Spleen (tissue), 11 donors: Measurements from ENCODE around the gene CACNB1. TPM values are rescaled to one million over a fixed set of nuclear protein-coding genes. Genes with fewer than 3 reads are reported as not detected.

Source experiments
- DNase-seq: peaks from one replicate; pipeline ENCODE4 v3.0.0-alpha.2; 2020
- H3K27ac ChIP-seq, 8 donors: fragments of 200-600 bp; sonication (generic) in 7 of 8; 1 replicate in 4 of 8; 2 replicates in 4 of 8; pipeline versions ENCODE4 v1.5.0 to v1.8.0; 2016 to 2021; ENCODE audit warnings: inconsistent platforms in 4 of 8, mild to moderate bottlenecking in 4 of 8, moderate library complexity in 1 of 8
- H3K27me3 ChIP-seq, 7 donors: fragments of 200-600 bp; sonication (generic) in 6 of 7; replicated peaks in 1 of 7; 1 replicate in 4 of 7; 2 replicates in 3 of 7; pipeline versions ENCODE4 v1.5.0 to v1.8.0; 2016 to 2021; ENCODE audit warnings: inconsistent platforms in 3 of 7, mild to moderate bottlenecking in 1 of 7
- H3K36me3 ChIP-seq, 6 donors: fragments of 200-600 bp; sonication (generic) in 5 of 6; 1 replicate in 4 of 6; 2 replicates in 2 of 6; pipeline versions ENCODE4 v1.5.0 to v1.8.0; 2016 to 2021; ENCODE audit warnings: inconsistent platforms in 2 of 6
- H3K4me1 ChIP-seq, 6 donors: fragments of 200-600 bp; sonication (generic) in 5 of 6; 1 replicate in 3 of 6; 2 replicates in 3 of 6; pipeline versions ENCODE4 v1.5.0 to v1.8.0; 2016 to 2021; ENCODE audit warnings: inconsistent platforms in 3 of 6
- H3K4me3 ChIP-seq, 8 donors: fragments of 200-600 bp; sonication (generic) in 7 of 8; 1 replicate in 4 of 8; 2 replicates in 4 of 8; pipeline versions ENCODE4 v1.5.0 to v1.8.0; 2016 to 2021; ENCODE audit warnings: inconsistent platforms in 4 of 8, mild to moderate bottlenecking in 4 of 8, moderate library complexity in 2 of 8
- H3K9me3 ChIP-seq, 8 donors: fragments of 200-600 bp; sonication (generic) in 7 of 8; 1 replicate in 4 of 8; 2 replicates in 4 of 8; pipeline versions ENCODE4 v1.5.0 to v1.8.0; 2016 to 2021; ENCODE audit warnings: inconsistent platforms in 4 of 8
- POLR2A ChIP-seq, 3 donors: fragments of 450-650 bp; IDR thresholded peaks; one replicate each; pipeline ENCODE4 v1.5.1; 2017; ENCODE audit warnings: antibody characterized with exemption in 3 of 3, mild to moderate bottlenecking in 1 of 3
- POLR2AphosphoS5 ChIP-seq, 3 donors: sonication (generic); formaldehyde crosslinking; IDR thresholded peaks; one replicate each; pipeline ENCODE4 v1.5.1; 2017; ENCODE audit warnings: antibody characterized with exemption in 3 of 3
- WGBS, 5 donors: extraction: QIAGEN DNeasy Blood & Tissue Kit in 3 of 5; methylation state at CpG; one replicate each; pipeline versions ENCODE4 v1.1.5 to v1.1.7; 2013 to 2018; 5-methylcytosine and 5-hydroxymethylcytosine counted together
- intact Hi-C: fragments of 100-400 bp; cut with DNase I; formaldehyde crosslinking; loops from one replicate; pipeline ENCODE4 v1.15.0; 2023; ENCODE audit warnings: low total_unique reads
- polyA plus RNA-seq, 3 donors: library from polyadenylated mRNA; stranded (reverse); fragments of 200-250 nt; gene quantifications; one replicate each; pipeline ENCODE4 v1.2.1, GENCODE V29; 2013
- total RNA-seq, 7 donors: library from RNA; depleted of rRNA in 3 of 7; stranded (reverse); fragments of >200 nt in 3 of 7; fragmentation: NEBNext Ultra II Directional in 4 of 7; extraction: Animal tissue kit (Norgen Biotek cat#: 25700) in 4 of 7; gene quantifications; one replicate each; pipeline versions ENCODE4 v1.1.0 to v1.2.1, GENCODE V29; 2016 to 2021
- TF ChIP-seq, protein P1 (sequence below), 11 experiments: fragments of 200-600 bp in 7 of 11; fragments of 450-650 bp in 4 of 11; sonication (generic) in 4 of 11; IDR thresholded peaks in 8 of 11; conservative IDR thresholded peaks in 3 of 11; 1 replicate in 7 of 11; 2 replicates in 4 of 11; pipeline versions ENCODE4 v1.4.0 to v1.8.0; 2016 to 2021; ENCODE audit warnings: antibody characterized with exemption in 11 of 11, inconsistent platforms in 4 of 11, mild to moderate bottlenecking in 1 of 11
- donor health status: healthy with polysubstance abuse.
- donor health status: DM: no; HTN: no; CAD: no; lungs with moderate emphysema.
- donor health status: DM: no; HTN: no; CAD: no.
- donor health status: Bipolar disorder and iron deficiency.
- donor health status: healthy.
- donor health status: DM: no; HTN: no; CAD: no.
- donor health status: DM: yes; HTN: yes; CAD: no.

CACNB1 gene
- total and polyA plus RNA-seq, 10 donors = 2.0 to 11.9 (median 6.7) TPM

DNA sequence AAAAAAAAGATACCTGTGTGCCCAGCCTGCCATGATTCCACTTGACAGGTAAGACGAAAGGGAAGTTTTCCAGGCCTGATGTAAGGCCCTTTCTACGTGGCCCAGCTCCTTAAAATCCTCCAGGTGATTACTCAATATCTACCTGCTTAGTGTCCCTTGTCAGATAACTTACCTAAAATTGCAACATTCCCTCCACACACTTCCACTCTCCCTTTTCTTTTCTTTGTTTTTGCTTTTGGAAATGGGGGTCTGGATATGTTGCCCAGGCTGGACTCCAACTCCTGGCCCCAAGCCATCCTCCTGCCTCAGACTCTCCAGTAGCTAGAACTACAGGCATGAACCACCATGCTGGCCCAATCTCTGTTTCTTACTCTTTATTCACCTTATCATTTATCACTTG is 38.8 kb downstream of the CACNB1 start:
- DNase-seq = no peak
- WGBS, 5 donors = 81 to 94% (median 86%) methylated on average over 2 of the region's 2 CpGs
- TF ChIP-seq POLR2AphosphoS5 (IDR thresholded peaks at IDR 0.05) = no peak
- TF ChIP-seq, protein P1, sequence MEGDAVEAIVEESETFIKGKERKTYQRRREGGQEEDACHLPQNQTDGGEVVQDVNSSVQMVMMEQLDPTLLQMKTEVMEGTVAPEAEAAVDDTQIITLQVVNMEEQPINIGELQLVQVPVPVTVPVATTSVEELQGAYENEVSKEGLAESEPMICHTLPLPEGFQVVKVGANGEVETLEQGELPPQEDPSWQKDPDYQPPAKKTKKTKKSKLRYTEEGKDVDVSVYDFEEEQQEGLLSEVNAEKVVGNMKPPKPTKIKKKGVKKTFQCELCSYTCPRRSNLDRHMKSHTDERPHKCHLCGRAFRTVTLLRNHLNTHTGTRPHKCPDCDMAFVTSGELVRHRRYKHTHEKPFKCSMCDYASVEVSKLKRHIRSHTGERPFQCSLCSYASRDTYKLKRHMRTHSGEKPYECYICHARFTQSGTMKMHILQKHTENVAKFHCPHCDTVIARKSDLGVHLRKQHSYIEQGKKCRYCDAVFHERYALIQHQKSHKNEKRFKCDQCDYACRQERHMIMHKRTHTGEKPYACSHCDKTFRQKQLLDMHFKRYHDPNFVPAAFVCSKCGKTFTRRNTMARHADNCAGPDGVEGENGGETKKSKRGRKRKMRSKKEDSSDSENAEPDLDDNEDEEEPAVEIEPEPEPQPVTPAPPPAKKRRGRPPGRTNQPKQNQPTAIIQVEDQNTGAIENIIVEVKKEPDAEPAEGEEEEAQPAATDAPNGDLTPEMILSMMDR (IDR thresholded peaks at IDR 0.05 in 8 of 11, conservative IDR thresholded peaks at IDR 0.05 in 3 of 11) = no peak
- no peak for TF ChIP-seq POLR2A (IDR thresholded peaks at IDR 0.05)
- Histone ChIP-seq H3K4me1 (peaks cover 0 to 12% (median 7%) of the 10 kb centered on the region in 6 donors), H3K4me3 (no peak overlapping the region), H3K36me3 (no peaks in the 10 kb centered on the region), H3K27ac (no peak overlapping the region), H3K27me3 (peaks cover 0 to 5% (median 0%) of the 10 kb centered on the region in 7 donors), H3K9me3 (no peaks in the 10 kb centered on the region)
- intact Hi-C loops = no loop called here

DNA sequence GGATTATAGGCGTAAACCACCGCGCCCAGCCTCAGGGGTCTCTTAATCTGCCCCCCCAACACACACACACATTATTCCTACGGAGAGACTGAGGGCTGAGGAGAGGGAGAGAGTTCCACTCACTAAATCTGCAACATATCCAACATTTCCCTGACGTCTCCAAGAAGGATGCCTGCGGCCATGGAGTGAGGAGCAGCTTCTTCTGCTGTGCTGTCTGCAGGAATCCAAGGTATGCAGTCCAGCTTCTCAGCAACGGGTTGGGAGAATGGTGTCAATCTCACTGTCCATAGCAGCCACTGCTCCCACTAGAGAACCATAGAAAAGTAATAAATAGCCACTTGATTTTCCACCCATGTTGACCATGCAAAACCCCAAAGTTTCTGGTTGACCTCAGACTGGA is 41.0 kb downstream of the CACNB1 start:
- Histone ChIP-seq H3K27me3 (peaks cover 0 to 16% (median 5%) of the 10 kb centered on the region in 7 donors), H3K4me3 (no peak overlapping the region), H3K9me3 (no peaks in the 10 kb centered on the region), H3K27ac (no peak overlapping the region), H3K36me3 (no peaks in the 10 kb centered on the region), H3K4me1 (peaks cover 5 to 33% (median 25%) of the 10 kb centered on the region in 6 donors)
- 80 to 89% (median 87%) methylated on average over 7 of the region's 7 CpGs for WGBS, 5 donors
- intact Hi-C loops = no loop called here
- DNase-seq = no peak
- TF ChIP-seq POLR2A (IDR thresholded peaks at IDR 0.05) = no peak
- no peak for TF ChIP-seq POLR2AphosphoS5 (IDR thresholded peaks at IDR 0.05)
- TF ChIP-seq, protein P1 (IDR thresholded peaks at IDR 0.05 in 8 of 11, conservative IDR thresholded peaks at IDR 0.05 in 3 of 11) = no peak

DNA sequence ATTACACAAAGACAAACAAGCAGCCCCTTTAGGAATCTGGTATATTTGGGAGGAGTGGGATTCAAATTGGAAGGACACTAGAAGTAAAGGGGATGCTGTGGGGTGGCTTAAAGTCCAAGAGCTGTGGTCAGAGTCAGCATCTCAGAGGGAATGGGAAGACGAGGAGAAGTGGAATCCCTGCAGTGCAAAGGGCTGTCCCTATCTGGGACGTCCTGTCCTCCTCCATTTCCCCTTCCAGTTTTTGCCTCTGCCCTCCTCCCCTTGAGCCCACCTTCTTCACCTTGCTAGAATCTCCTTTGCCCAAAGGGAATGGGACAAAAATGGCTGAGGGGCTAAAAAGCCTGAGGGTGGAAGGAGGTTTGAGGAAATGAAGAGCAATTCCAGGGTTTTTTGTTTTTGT is 41.8 kb downstream of the CACNB1 start:
- no peak overlapping the region for H3K4me3 ChIP-seq
- intact Hi-C loops = no loop called here
- WGBS, 5 donors = 51 to 71% (median 62%) methylated on average over 2 of the region's 2 CpGs

DNA sequence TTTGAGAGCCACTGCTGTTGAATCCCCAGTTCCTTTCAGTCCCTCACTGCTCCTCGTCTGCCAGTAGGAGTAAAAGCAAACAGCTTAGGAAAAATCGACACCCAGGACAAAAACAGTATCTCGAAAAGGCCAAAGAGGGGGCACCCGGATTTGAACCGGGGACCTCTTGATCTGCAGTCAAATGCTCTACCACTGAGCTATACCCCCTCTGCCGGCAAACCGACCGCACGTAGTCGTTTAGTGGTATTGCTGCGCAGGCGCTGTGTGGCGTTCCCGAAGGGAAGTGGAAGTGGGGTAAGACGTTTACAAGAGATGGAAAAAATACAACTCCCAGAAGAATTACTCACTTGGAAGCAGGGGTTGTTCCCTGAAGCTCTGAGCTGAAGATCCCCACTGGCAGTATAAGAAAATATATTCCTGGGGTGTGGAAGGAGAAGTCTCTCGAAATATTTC is 43.8 kb downstream of the CACNB1 start:
- DNase-seq = peak; percentile 96
- Histone ChIP-seq H3K27ac (peak overlapping the region; percentile 69 to 95 (median 92)), H3K27me3 (peaks cover 0 to 34% (median 18%) of the 10 kb centered on the region in 7 donors), H3K4me3 (peak overlapping the region; percentile 70 to 99 (median 88)), H3K9me3 (no peaks in the 10 kb centered on the region), H3K36me3 (no peaks in the 10 kb centered on the region), H3K4me1 (peaks cover 10 to 47% (median 33%) of the 10 kb centered on the region in 6 donors)
- TF ChIP-seq, protein P1 (IDR thresholded peaks at IDR 0.05 in 8 of 11, conservative IDR thresholded peaks at IDR 0.05 in 3 of 11) = peak in 3 of 11 experiments; percentile 12 to 42 (median 23)
- TF ChIP-seq POLR2AphosphoS5 (IDR thresholded peaks at IDR 0.05) = peak in 2 of 3 donors; percentile 48 to 68
- no peak for TF ChIP-seq POLR2A (IDR thresholded peaks at IDR 0.05)
- intact Hi-C loops = loop anchor here (5.0 kb wide), 2 partner anchors 86 to 171 kb away; no protein-coding TSS in a partner anchor
- WGBS, 5 donors = 0 to 1% (median 0%) methylated on average over 16 of the region's 16 CpGs

More for the DNA sequence above, 41.8 kb downstream of the CACNB1 start:
- peaks cover 10 to 41% (median 32%) of the 10 kb centered on the region in 6 donors for H3K4me1 ChIP-seq
- H3K27me3 ChIP-seq = peaks cover 0 to 23% (median 13%) of the 10 kb centered on the region in 7 donors
- H3K9me3 ChIP-seq = no peaks in the 10 kb centered on the region
- H3K36me3 ChIP-seq = no peaks in the 10 kb centered on the region
- no peak for TF ChIP-seq POLR2A (IDR thresholded peaks at IDR 0.05)
- TF ChIP-seq, protein P1 (IDR thresholded peaks at IDR 0.05 in 8 of 11, conservative IDR thresholded peaks at IDR 0.05 in 3 of 11) = no peak
- no peak for TF ChIP-seq POLR2AphosphoS5 (IDR thresholded peaks at IDR 0.05)
- DNase-seq = no peak
- no peak overlapping the region for H3K27ac ChIP-seq
